Astrocyte (in vitro differentiated cells and primary cell): ENCODE results near the gene CHST13. TPM values are rescaled to one million over a fixed set of nuclear protein-coding genes. Genes with fewer than 3 reads are reported as not detected.

Experiments
- DNase-seq: peaks from one replicate; pipeline ENCODE4 v3.0.0-alpha.2; 2010; ENCODE audit warnings: low read depth
- FAIRE-seq: peaks from 2 replicates; lab custom pipeline; 2011; peaks lifted over from hg19 to GRCh38; lab: Jason Lieb, UNC
- H2AFZ ChIP-seq: 2 replicates; pipeline ENCODE4 v1.6.0; 2012; ENCODE audit warnings: low read depth, low read length, inconsistent platforms
- H3K27ac ChIP-seq: 2 replicates; pipeline ENCODE4 v1.5.1; 2011; ENCODE audit warnings: low read depth, low read length, inconsistent platforms
- H3K27me3 ChIP-seq: 2 replicates; pipeline ENCODE4 v1.6.0; 2011; ENCODE audit warnings: low read length, inconsistent platforms; ENCODE audit not compliant: insufficient read depth
- H3K36me3 ChIP-seq: 2 replicates; pipeline ENCODE4 v1.5.1; 2011; ENCODE audit warnings: low read length, inconsistent platforms; ENCODE audit not compliant: insufficient read depth
- H3K4me1 ChIP-seq: 2 replicates; pipeline ENCODE4 v1.5.1; 2011; ENCODE audit warnings: low read length, inconsistent platforms; ENCODE audit not compliant: insufficient read depth
- H3K4me2 ChIP-seq: 2 replicates; pipeline ENCODE4 v1.6.0; 2012; ENCODE audit warnings: low read length, inconsistent platforms
- H3K4me3 ChIP-seq: 2 replicates; pipeline ENCODE4 v1.5.1; 2011; ENCODE audit warnings: low read depth, mild to moderate bottlenecking, low read length, inconsistent platforms; ENCODE audit not compliant: insufficient read depth
- H3K79me2 ChIP-seq: 2 replicates; pipeline ENCODE4 v1.6.0; 2012; ENCODE audit warnings: mild to moderate bottlenecking, low read length, inconsistent platforms; ENCODE audit not compliant: insufficient read depth
- H3K9ac ChIP-seq: 2 replicates; pipeline ENCODE4 v1.6.0; 2012; ENCODE audit warnings: mild to moderate bottlenecking, low read length, inconsistent platforms
- H3K9me3 ChIP-seq: 2 replicates; pipeline ENCODE4 v1.5.1; 2012; ENCODE audit warnings: low read depth, mild to moderate bottlenecking, low read length, inconsistent platforms; ENCODE audit not compliant: insufficient read depth
- H4K20me1 ChIP-seq: 2 replicates; pipeline ENCODE4 v1.6.0; 2012; ENCODE audit warnings: low read length, inconsistent platforms; ENCODE audit not compliant: insufficient read depth
- H3K27ac Mint-ChIP-seq: one replicate; pipeline ENCODE4 v1.8.0; 2021; ENCODE audit warnings: mild to moderate bottlenecking, mixed read lengths; ENCODE audit not compliant: unreplicated experiment
- H3K27me3 Mint-ChIP-seq: one replicate; pipeline ENCODE4 v1.8.0; 2021; ENCODE audit warnings: low read depth, mixed read lengths; ENCODE audit not compliant: unreplicated experiment
- H3K36me3 Mint-ChIP-seq: one replicate; pipeline ENCODE4 v1.8.0; 2021; ENCODE audit warnings: low read depth, mixed read lengths; ENCODE audit not compliant: unreplicated experiment
- H3K4me1 Mint-ChIP-seq: one replicate; pipeline ENCODE4 v1.8.0; 2021; ENCODE audit warnings: low read depth, mixed read lengths; ENCODE audit not compliant: unreplicated experiment
- H3K4me3 Mint-ChIP-seq: one replicate; pipeline ENCODE4 v1.8.0; 2021; ENCODE audit warnings: mild to moderate bottlenecking, moderate library complexity, mixed read lengths; ENCODE audit not compliant: unreplicated experiment
- H3K9me3 Mint-ChIP-seq: one replicate; pipeline ENCODE4 v1.8.0; 2021; ENCODE audit warnings: mild to moderate bottlenecking, mixed read lengths; ENCODE audit not compliant: unreplicated experiment
- CTCF ChIP-seq: IDR thresholded peaks from 2 replicates; pipeline ENCODE4 v1.5.1; 2011; ENCODE audit warnings: low read depth, mild to moderate bottlenecking, inconsistent platforms, low read length, moderate library complexity; ENCODE audit not compliant: insufficient read depth
- EZH2 ChIP-seq: IDR thresholded peaks from 2 replicates; pipeline ENCODE4 v1.6.1; 2012; ENCODE audit warnings: mild to moderate bottlenecking, low read length, inconsistent platforms; ENCODE audit not compliant: insufficient read depth
- total RNA-seq: library from RNA; stranded (reverse); gene quantifications from 2 replicates; pipeline ENCODE4 v1.2.1, GENCODE V29; 2021

CHST13 gene
- total RNA-seq, 1 donor from 2014 or later: not detected

GRCh38 chr3:126525853-126526667, 2.1 kb downstream of the CHST13 start:
- Mint-ChIP-seq H3K9me3 (no peaks in the 10 kb centered on the region), H3K27me3 (peaks cover 64% of the 10 kb centered on the region), H3K4me3 (no peak overlapping the region), H3K36me3 (no peaks in the 10 kb centered on the region), H3K4me1 (no peaks in the 10 kb centered on the region), H3K27ac (no peak overlapping the region)
- FAIRE-seq: no peak
- Histone ChIP-seq H3K27ac (no peak overlapping the region), H3K9ac (no peak overlapping the region), H3K4me3 (no peak overlapping the region), H3K36me3 (no peaks in the 10 kb centered on the region), H3K9me3 (no peaks in the 10 kb centered on the region), H3K79me2 (no peaks in the 10 kb centered on the region), H3K4me2 (no peak overlapping the region), H4K20me1 (no peaks in the 10 kb centered on the region), H3K4me1 (peaks cover 7% of the 10 kb centered on the region), H2AFZ (no peak overlapping the region), H3K27me3 (peaks cover 20% of the 10 kb centered on the region)
- TF ChIP-seq CTCF: no peak
- no peak for TF ChIP-seq EZH2
- DNase-seq: no peak

- Histone ChIP-seq H3K9me3 (no peaks in the 10 kb centered on the region), H3K4me3 (no peak overlapping the region), H4K20me1 (no peaks in the 10 kb centered on the region), H3K27me3 (peaks cover 24% of the 10 kb centered on the region), H3K9ac (no peak overlapping the region), H3K27ac (no peak overlapping the region), H3K4me1 (peaks cover 7% of the 10 kb centered on the region), H3K36me3 (no peaks in the 10 kb centered on the region), H3K4me2 (no peak overlapping the region), H2AFZ (no peak overlapping the region), H3K79me2 (no peaks in the 10 kb centered on the region)
- Mint-ChIP-seq H3K4me3 (no peak overlapping the region), H3K36me3 (no peaks in the 10 kb centered on the region), H3K9me3 (no peaks in the 10 kb centered on the region), H3K4me1 (no peaks in the 10 kb centered on the region), H3K27me3 (peaks cover 61% of the 10 kb centered on the region), H3K27ac (no peak overlapping the region)
- no peak for TF ChIP-seq CTCF
- TF ChIP-seq EZH2: no peak
- no peak for DNase-seq
- no peak for FAIRE-seq
These were observed 2.7 kb downstream of the CHST13 start for GRCh38 chr3:126526668-126527005.

GRCh38 chr3:126527006-126527405, 3.1 kb downstream of the CHST13 start:
- H3K4me2 ChIP-seq: no peak overlapping the region
- no peak overlapping the region for H3K4me3 Mint-ChIP-seq
- no peaks in the 10 kb centered on the region for H3K79me2 ChIP-seq
- no peaks in the 10 kb centered on the region for H3K4me1 Mint-ChIP-seq
- no peak overlapping the region for H2AFZ ChIP-seq
- H3K4me1 ChIP-seq: peaks cover 7% of the 10 kb centered on the region
- H3K36me3 Mint-ChIP-seq: no peaks in the 10 kb centered on the region
- no peaks in the 10 kb centered on the region for H3K9me3 ChIP-seq
- H3K36me3 ChIP-seq: no peaks in the 10 kb centered on the region
- FAIRE-seq: no peak
- no peaks in the 10 kb centered on the region for H3K9me3 Mint-ChIP-seq
- H3K27ac Mint-ChIP-seq: no peak overlapping the region
- DNase-seq: no peak
- H3K27ac ChIP-seq: no peak overlapping the region
- no peak overlapping the region for H3K9ac ChIP-seq
- H3K27me3 Mint-ChIP-seq: peaks cover 63% of the 10 kb centered on the region
- no peak overlapping the region for H3K4me3 ChIP-seq
- TF ChIP-seq EZH2 (no peak), CTCF (no peak)
- H4K20me1 ChIP-seq: no peaks in the 10 kb centered on the region
- H3K27me3 ChIP-seq: peaks cover 27% of the 10 kb centered on the region
